Measurements from ENCODE around the gene SUPT5H.
"Not testable (repeated sequence)": the region's sequence is repeated elsewhere in the genome, so short reads cannot be mapped to it uniquely, and the experiment has no call there.

Gene SUPT5H

GRCh38 chr19:39425744-39426143 is 19.6 kb upstream of the SUPT5H start:
- DNase-seq (ENCODE audit: low read depth in 2 of 2), result no peak

- DNase-seq (ENCODE audit: low read depth in 2 of 2), result no peak
These were observed 19.2 kb upstream of the SUPT5H start for GRCh38 chr19:39426170-39426569.

- DNase-seq (ENCODE audit: low read depth in 2 of 2), result no peak
These were observed 17.7 kb upstream of the SUPT5H start for GRCh38 chr19:39427707-39428106.

- peak; percentile 81 to 87 for DNase-seq (ENCODE audit: low read depth in 2 of 2)
These were observed 16.9 kb upstream of the SUPT5H start for GRCh38 chr19:39428283-39429112.

GRCh38 chr19:39430675-39431593 is 14.4 kb upstream of the SUPT5H start:
- no peak for DNase-seq (ENCODE audit: low read depth in 2 of 2)

GRCh38 chr19:39432677-39433025 is 12.7 kb upstream of the SUPT5H start:
- no peak for DNase-seq (ENCODE audit: low read depth in 2 of 2)

- no peak for DNase-seq (ENCODE audit: low read depth in 2 of 2)
These were observed 11.8 kb upstream of the SUPT5H start for GRCh38 chr19:39433480-39434079.

GRCh38 chr19:39434123-39435076 is 11.0 kb upstream of the SUPT5H start:
- no peak for DNase-seq (ENCODE audit: low read depth in 2 of 2)

- DNase-seq (ENCODE audit: low read depth in 2 of 2), result peak; percentile 93 to 94
These were observed 9.7 kb upstream of the SUPT5H start, which contains the start of gene RPS16 for GRCh38 chr19:39435499-39436349. Gene RPS16 (minus strand): TSS chr19:39435949. CDS start chr19:39435895, 54 bp downstream.

GRCh38 chr19:39436350-39436716 is 9.0 kb upstream of the SUPT5H start:
- DNase-seq (ENCODE audit: low read depth in 2 of 2), result no peak

- DNase-seq (ENCODE audit: low read depth in 2 of 2), result no peak
These were observed 7.0 kb upstream of the SUPT5H start for GRCh38 chr19:39438270-39438934.

GRCh38 chr19:39444598-39445195 is 685 bp upstream of the SUPT5H start:
- no peak for DNase-seq (ENCODE audit: low read depth in 2 of 2)

GRCh38 chr19:39446365-39447084 is 1.1 kb downstream of the SUPT5H start:
- DNase-seq (ENCODE audit: low read depth in 2 of 2), result no peak

GRCh38 chr19:39448271-39448670 is 2.9 kb downstream of the SUPT5H start:
- no peak for DNase-seq (ENCODE audit: low read depth in 2 of 2)

GRCh38 chr19:39449116-39449797 is 3.9 kb downstream of the SUPT5H start:
- no peak for DNase-seq (ENCODE audit: low read depth in 2 of 2)

GRCh38 chr19:39451257-39451656 is 5.9 kb downstream of the SUPT5H start:
- DNase-seq (ENCODE audit: low read depth in 2 of 2), result not testable (repeated sequence)

- no peak for DNase-seq (ENCODE audit: low read depth in 2 of 2)
These were observed 18.0 kb downstream of the SUPT5H start for GRCh38 chr19:39463403-39463802.
